ENCODE measurements around the gene PIBF1. TPM values are rescaled to one million over a fixed set of nuclear protein-coding genes. Genes with fewer than 3 reads are reported as not detected.
"Not testable (repeated sequence)": the region's sequence is repeated elsewhere in the genome, so short reads cannot be mapped to it uniquely, and the experiment has no call there.

Gene PIBF1
- total RNA-seq, 1 donor from 2014 or later, result 44.8 TPM

DNA sequence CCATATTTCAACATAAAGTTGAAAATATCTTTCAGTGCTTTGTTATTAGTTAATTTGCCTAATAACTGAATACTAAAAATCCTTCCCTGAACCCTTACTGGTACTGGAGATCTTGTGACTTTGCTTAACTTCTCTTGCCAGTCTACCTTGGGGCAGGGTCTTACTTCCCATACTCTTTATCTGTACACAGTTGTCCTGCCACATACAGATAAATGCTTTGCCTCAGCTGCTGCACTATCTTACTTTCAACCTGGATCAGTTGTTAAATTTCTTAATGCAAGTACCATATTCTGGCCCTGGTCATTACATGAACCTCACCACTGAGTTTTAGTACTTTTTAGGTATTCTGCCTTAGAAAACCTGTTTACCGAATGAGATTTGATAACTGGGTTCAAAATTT, 107.6 kb downstream of the PIBF1 start:
- no peak for TF ChIP-seq CTCF (IDR thresholded peaks at IDR 0.05)
- TF ChIP-seq EZH2phosphoT487 (IDR thresholded peaks at IDR 0.05), result no peak
- no peak for TF ChIP-seq EZH2 (IDR thresholded peaks at IDR 0.05)
- H3K4me2 ChIP-seq, result no peak overlapping the region
- no peaks in the 10 kb centered on the region for H3F3A ChIP-seq (ENCODE audit: low read depth)
- no peaks in the 10 kb centered on the region for H3K79me2 ChIP-seq (ENCODE audit: low read depth)
- no peaks in the 10 kb centered on the region for H3K4me1 ChIP-seq
- no peak overlapping the region for H3K4me3 ChIP-seq
- Mint-ChIP-seq H3K36me3 (no peaks in the 10 kb centered on the region), H3K4me3 (no peak overlapping the region), H3K27ac (no peak overlapping the region), H3K9me3 (no peaks in the 10 kb centered on the region), H3K4me1 (no peaks in the 10 kb centered on the region), H3K27me3 (ENCODE audit: insufficient read depth, low read depth) (no peaks in the 10 kb centered on the region)
- H2AFZ ChIP-seq (replicated peaks), result no peak overlapping the region
- no peaks in the 10 kb centered on the region for H4K20me1 ChIP-seq (ENCODE audit: low read depth)
- H3K27ac ChIP-seq, result no peak overlapping the region
- no peaks in the 10 kb centered on the region for H3K36me3 ChIP-seq
- no peak for DNase-seq (ENCODE audit: low spot score)
- no peaks in the 10 kb centered on the region for H3K27me3 ChIP-seq
- H3K9ac ChIP-seq, result no peak overlapping the region
- H3K9me3 ChIP-seq (ENCODE audit: low read depth), result no peaks in the 10 kb centered on the region

DNA sequence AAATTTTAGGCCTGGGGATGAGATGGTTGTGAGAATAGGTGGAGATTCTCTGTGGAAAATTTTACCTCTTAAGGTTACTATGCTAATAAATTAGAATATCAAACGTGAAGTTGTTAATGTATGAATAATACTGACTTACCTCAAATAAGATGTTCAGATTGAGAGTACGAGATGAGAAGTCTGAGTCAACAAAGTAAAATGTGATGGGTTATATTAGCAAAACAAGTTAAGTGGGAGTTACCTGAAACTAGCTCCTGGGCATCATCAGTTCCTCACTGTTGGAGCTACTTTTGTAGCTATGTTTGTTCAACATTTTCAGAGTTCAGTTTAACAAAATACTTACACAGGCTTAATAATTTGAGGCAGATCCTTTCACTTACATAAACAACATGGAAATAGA, 108.6 kb downstream of the PIBF1 start:
- H3K27me3 Mint-ChIP-seq (ENCODE audit: insufficient read depth, low read depth), result no peaks in the 10 kb centered on the region
- Histone ChIP-seq H4K20me1 (ENCODE audit: low read depth) (no peaks in the 10 kb centered on the region), H2AFZ (replicated peaks) (no peak overlapping the region), H3K36me3 (no peaks in the 10 kb centered on the region), H3K9ac (no peak overlapping the region), H3K4me1 (no peaks in the 10 kb centered on the region), H3K4me2 (no peak overlapping the region), H3K27ac (no peak overlapping the region), H3K27me3 (no peaks in the 10 kb centered on the region), H3K79me2 (ENCODE audit: low read depth) (no peaks in the 10 kb centered on the region), H3K9me3 (ENCODE audit: low read depth) (no peaks in the 10 kb centered on the region), H3F3A (ENCODE audit: low read depth) (no peaks in the 10 kb centered on the region), H3K4me3 (no peak overlapping the region)
- no peak for DNase-seq (ENCODE audit: low spot score)
- no peaks in the 10 kb centered on the region for H3K9me3 Mint-ChIP-seq
- H3K27ac Mint-ChIP-seq, result no peak overlapping the region
- TF ChIP-seq EZH2 (IDR thresholded peaks at IDR 0.05) (no peak), EZH2phosphoT487 (IDR thresholded peaks at IDR 0.05) (no peak), CTCF (IDR thresholded peaks at IDR 0.05) (no peak)
- H3K4me3 Mint-ChIP-seq, result no peak overlapping the region
- H3K36me3 Mint-ChIP-seq, result peaks cover 1% of the 10 kb centered on the region
- no peaks in the 10 kb centered on the region for H3K4me1 Mint-ChIP-seq

GRCh38 chr13:72891423-72891822, 109.5 kb downstream of the PIBF1 start:
- Histone ChIP-seq H2AFZ (replicated peaks) (no peak overlapping the region), H3F3A (ENCODE audit: low read depth) (no peaks in the 10 kb centered on the region), H3K36me3 (peaks cover 3% of the 10 kb centered on the region), H3K4me1 (no peaks in the 10 kb centered on the region), H3K27ac (no peak overlapping the region), H3K9ac (no peak overlapping the region), H3K4me2 (no peak overlapping the region), H3K4me3 (no peak overlapping the region), H4K20me1 (ENCODE audit: low read depth) (no peaks in the 10 kb centered on the region), H3K79me2 (ENCODE audit: low read depth) (no peaks in the 10 kb centered on the region), H3K27me3 (no peaks in the 10 kb centered on the region), H3K9me3 (ENCODE audit: low read depth) (no peaks in the 10 kb centered on the region)
- peaks cover 2% of the 10 kb centered on the region for H3K9me3 Mint-ChIP-seq
- no peak overlapping the region for H3K4me3 Mint-ChIP-seq
- H3K4me1 Mint-ChIP-seq, result no peaks in the 10 kb centered on the region
- H3K27me3 Mint-ChIP-seq (ENCODE audit: insufficient read depth, low read depth), result no peaks in the 10 kb centered on the region
- DNase-seq (ENCODE audit: low spot score), result no peak
- TF ChIP-seq CTCF (IDR thresholded peaks at IDR 0.05), result no peak
- no peak overlapping the region for H3K27ac Mint-ChIP-seq
- peaks cover 9% of the 10 kb centered on the region for H3K36me3 Mint-ChIP-seq

- DNase-seq (ENCODE audit: low spot score), result no peak
- no peaks in the 10 kb centered on the region for H3K4me1 Mint-ChIP-seq
- TF ChIP-seq CTCF (IDR thresholded peaks at IDR 0.05) (no peak), EZH2 (IDR thresholded peaks at IDR 0.05) (no peak), EZH2phosphoT487 (IDR thresholded peaks at IDR 0.05) (no peak)
- no peak overlapping the region for H3K4me3 Mint-ChIP-seq
- no peaks in the 10 kb centered on the region for H3K27me3 Mint-ChIP-seq (ENCODE audit: insufficient read depth, low read depth)
- Histone ChIP-seq H3K27ac (no peak overlapping the region), H3F3A (ENCODE audit: low read depth) (no peaks in the 10 kb centered on the region), H3K4me1 (no peaks in the 10 kb centered on the region), H3K79me2 (ENCODE audit: low read depth) (no peaks in the 10 kb centered on the region), H2AFZ (replicated peaks) (no peak overlapping the region), H3K36me3 (peaks cover 3% of the 10 kb centered on the region), H3K9me3 (ENCODE audit: low read depth) (no peaks in the 10 kb centered on the region), H3K4me2 (no peak overlapping the region), H3K9ac (no peak overlapping the region), H4K20me1 (ENCODE audit: low read depth) (no peaks in the 10 kb centered on the region), H3K4me3 (no peak overlapping the region), H3K27me3 (no peaks in the 10 kb centered on the region)
- peaks cover 36% of the 10 kb centered on the region for H3K9me3 Mint-ChIP-seq
- no peak overlapping the region for H3K27ac Mint-ChIP-seq
- H3K36me3 Mint-ChIP-seq, result peaks cover 36% of the 10 kb centered on the region
These were observed 114.9 kb downstream of the PIBF1 start for GRCh38 chr13:72896869-72897268.

- H3K4me3 Mint-ChIP-seq; H3K36me3 ChIP-seq; H3K9me3 ChIP-seq (ENCODE audit: low read depth); H3K4me1 Mint-ChIP-seq; H3K4me2 ChIP-seq; H3K27ac Mint-ChIP-seq; H2AFZ ChIP-seq (replicated peaks); H3K9ac ChIP-seq; H3K27me3 Mint-ChIP-seq (ENCODE audit: insufficient read depth, low read depth); H3K27me3 ChIP-seq; H4K20me1 ChIP-seq (ENCODE audit: low read depth); H3K4me1 ChIP-seq; DNase-seq (ENCODE audit: low spot score); H3K4me3 ChIP-seq; H3K27ac ChIP-seq; H3K79me2 ChIP-seq (ENCODE audit: low read depth); H3F3A ChIP-seq (ENCODE audit: low read depth): not testable (repeated sequence)
- H3K9me3 Mint-ChIP-seq, result peaks cover 33% of the 10 kb centered on the region
- peaks cover 28% of the 10 kb centered on the region for H3K36me3 Mint-ChIP-seq
These were observed 119.6 kb downstream of the PIBF1 start for GRCh38 chr13:72901546-72901945.
